Large intestine (tissue), 3 donors: ENCODE data around the gene ATPAF1. TPM values are rescaled to one million over a fixed set of nuclear protein-coding genes. Genes with fewer than 3 reads are reported as not detected.

ENCODE experiments used
- DNase-seq, 2 donors: peaks; one replicate each; pipeline versions ENCODE4 v3.0.0 to v3.0.0-alpha.2; 2013
- H3K27ac ChIP-seq: one replicate; pipeline ENCODE4 v1.5.1; 2013; ENCODE audit warnings: low read length
- H3K27me3 ChIP-seq: 2 replicates; pipeline ENCODE4 v1.6.1; 2013; ENCODE audit warnings: low read length; ENCODE audit not compliant: control insufficient read depth, insufficient read depth
- H3K36me3 ChIP-seq: 2 replicates; pipeline ENCODE4 v1.6.1; 2013; ENCODE audit warnings: low read length; ENCODE audit not compliant: control insufficient read depth, insufficient read depth
- H3K4me1 ChIP-seq: one replicate; pipeline ENCODE4 v1.6.1; 2013; ENCODE audit warnings: low read length; ENCODE audit not compliant: control insufficient read depth, insufficient read depth
- H3K4me3 ChIP-seq: one replicate; pipeline ENCODE4 v1.5.1; 2013; ENCODE audit warnings: low read length
- H3K9me3 ChIP-seq: one replicate; pipeline ENCODE4 v1.6.1; 2013; ENCODE audit warnings: mild to moderate bottlenecking, low read depth, low read length, moderate library complexity; ENCODE audit not compliant: control insufficient read depth
- WGBS: methylation state at CpG from one replicate; pipeline ENCODE4 v1.1.5; 2013; ENCODE audit warnings: low lambda C conversion rate; ENCODE audit not compliant: insufficient coverage; 5-methylcytosine and 5-hydroxymethylcytosine counted together
- polyA plus RNA-seq: library from polyadenylated mRNA; unstranded; fragments of 120-200 nt; gene quantifications from one replicate; pipeline ENCODE4 v1.2.1, GENCODE V29; 2013

Gene ATPAF1
- polyA plus RNA-seq, 1 donor = 48.9 TPM

DNA sequence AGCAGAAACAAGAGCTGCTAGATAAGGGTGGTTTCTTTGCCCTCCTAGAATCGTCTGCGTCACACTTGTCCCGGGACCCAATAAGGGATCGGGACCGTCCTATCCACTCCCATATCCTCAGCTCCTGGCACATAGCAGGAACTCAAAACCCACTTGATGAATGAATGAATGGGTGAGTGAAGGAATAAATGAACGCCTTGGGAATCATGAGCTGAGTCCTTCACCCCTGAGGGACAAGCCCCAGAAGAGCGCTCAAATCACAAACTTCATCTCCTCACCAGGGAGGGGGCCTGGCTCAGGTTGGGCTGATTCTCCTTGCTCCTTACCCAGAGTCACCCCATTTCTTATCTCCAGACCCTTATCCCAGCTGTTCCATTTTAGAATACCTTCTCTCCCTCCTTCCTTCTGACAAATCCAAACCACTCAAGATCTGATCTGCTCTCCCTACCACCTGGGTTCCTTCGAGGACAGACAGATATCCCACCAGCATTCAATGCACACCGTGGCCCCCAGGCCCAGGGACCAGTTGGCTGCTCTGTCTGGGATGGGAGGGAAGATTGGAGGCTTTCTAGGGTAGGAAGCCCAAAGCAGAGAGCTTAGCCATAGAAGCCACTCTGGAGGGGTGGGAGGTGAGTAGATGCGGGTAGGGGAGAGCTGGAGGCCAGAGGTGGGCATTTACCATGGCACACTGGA lies 50.9 kb downstream of the ATPAF1 start:
- peaks cover 18% of the 10 kb centered on the region for H3K4me1 ChIP-seq
- H3K9me3 ChIP-seq = peaks cover 2% of the 10 kb centered on the region
- H3K36me3 ChIP-seq = peaks cover 7% of the 10 kb centered on the region
- peak overlapping the region; percentile 31 for H3K27ac ChIP-seq
- no peak for DNase-seq
- H3K27me3 ChIP-seq = no peaks in the 10 kb centered on the region
- WGBS = no CpG with 5 or more reads among the region's 10 CpGs
- H3K4me3 ChIP-seq = peak overlapping the region; percentile 93

DNA sequence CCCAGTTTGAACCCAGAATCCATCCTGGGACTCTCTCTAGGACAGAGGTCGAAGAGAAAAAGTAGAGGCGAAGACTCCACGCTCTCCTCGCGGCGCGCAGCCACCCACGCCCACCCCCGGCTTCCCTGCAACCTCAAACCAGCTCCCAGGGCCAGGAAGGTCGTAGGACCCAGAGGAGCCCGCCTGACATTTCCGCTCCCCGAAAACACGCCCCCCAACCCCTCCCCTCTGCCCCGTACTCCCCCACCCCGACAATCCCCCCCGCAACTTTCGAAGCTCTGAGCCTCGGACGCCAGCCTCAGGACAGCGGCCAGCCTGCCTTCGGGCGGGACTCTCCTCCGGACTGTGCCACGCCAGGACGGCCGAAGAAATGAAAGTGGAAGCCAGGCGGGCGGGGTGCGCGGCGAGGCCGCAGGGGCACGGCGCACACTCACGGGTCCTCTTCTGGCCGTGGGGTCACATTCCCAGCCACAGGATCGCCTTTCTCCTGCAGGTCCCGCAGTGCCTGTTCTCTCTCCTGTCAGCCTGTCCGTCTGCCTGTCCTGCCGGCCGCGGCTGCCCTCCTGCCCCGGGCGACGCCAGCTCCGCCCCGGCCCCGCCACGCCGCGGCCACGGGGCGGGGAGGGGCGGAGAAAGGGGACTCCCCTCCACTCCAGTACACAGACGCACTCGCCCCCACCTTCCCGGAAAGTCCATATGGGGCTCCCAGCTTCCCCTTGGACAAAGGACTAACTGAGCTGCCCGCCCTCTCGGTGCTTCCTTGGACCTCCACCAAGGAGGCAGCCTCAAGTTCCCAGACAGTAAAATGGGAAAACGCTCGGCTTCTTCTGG lies 51.7 kb downstream of the ATPAF1 start, which contains the start of gene MOB3C:
Gene MOB3C (minus strand): TSS at position 535 of the 831 bp plus-strand sequence. CDS start 3,490 bp downstream, outside the sequence.
- Histone ChIP-seq H3K27ac (peak within 1 kb of the TSS; percentile 56), H3K9me3 (peaks cover 2% of the 10 kb centered on the region), H3K4me1 (peaks cover 11% of the 10 kb centered on the region), H3K27me3 (no peaks in the 10 kb centered on the region), H3K4me3 (peak within 1 kb of the TSS; percentile 93), H3K36me3 (peaks cover 15% of the 10 kb centered on the region)
- no CpG with 5 or more reads among the region's 62 CpGs for WGBS
- peak; percentile 73 to 86 for DNase-seq

DNA sequence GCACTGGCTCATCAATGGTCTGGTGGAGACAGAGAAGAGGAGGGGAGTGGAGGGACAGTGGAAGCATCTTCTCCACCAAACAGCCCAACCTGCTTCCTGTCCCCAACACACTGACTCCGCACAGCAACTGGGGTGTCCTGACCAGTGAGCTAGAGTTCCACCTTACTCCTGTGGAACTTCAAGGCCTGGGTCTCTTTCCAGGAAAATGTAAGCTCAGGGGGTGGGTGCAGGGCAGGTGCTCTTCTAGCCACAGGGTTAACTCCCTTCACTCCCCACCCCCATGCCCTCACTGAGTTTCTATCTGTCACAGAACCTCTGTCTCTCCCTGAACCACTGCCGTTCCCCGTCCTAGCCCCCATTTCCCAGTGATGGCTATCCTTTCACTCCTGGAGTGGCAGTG lies 52.4 kb downstream of the ATPAF1 start:
- no CpG with 5 or more reads among the region's 3 CpGs for WGBS
- Histone ChIP-seq H3K4me1 (peaks cover 11% of the 10 kb centered on the region), H3K36me3 (peaks cover 18% of the 10 kb centered on the region), H3K27ac (peak overlapping the region; percentile 56), H3K4me3 (peak overlapping the region; percentile 93), H3K27me3 (no peaks in the 10 kb centered on the region), H3K9me3 (peaks cover 2% of the 10 kb centered on the region)
- DNase-seq = no peak

DNA sequence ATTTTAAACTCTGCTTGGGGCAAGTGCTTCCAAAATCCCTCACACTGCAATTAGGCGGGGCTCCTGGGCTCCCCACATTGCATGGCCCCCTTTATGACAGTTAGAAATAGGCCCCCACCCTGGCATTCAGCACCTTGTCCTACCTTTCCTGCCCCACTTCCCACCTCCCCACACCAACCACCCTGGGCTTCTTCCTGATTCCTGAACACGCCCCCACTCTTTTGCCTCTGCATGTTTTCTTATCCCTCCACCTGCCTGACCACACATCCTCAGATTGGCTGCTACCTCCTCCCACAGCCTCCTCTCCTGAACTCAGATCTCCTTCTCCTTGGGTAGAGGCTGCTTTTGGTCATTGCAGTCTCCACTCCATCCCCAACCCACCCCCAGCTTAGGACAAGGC lies 53.1 kb downstream of the ATPAF1 start:
- H3K36me3 ChIP-seq = peaks cover 19% of the 10 kb centered on the region
- no peak overlapping the region for H3K4me3 ChIP-seq
- H3K9me3 ChIP-seq = peaks cover 2% of the 10 kb centered on the region
- no CpG with 5 or more reads among the region's 2 CpGs for WGBS
- peaks cover 11% of the 10 kb centered on the region for H3K4me1 ChIP-seq
- H3K27me3 ChIP-seq = no peaks in the 10 kb centered on the region
- no peak overlapping the region for H3K27ac ChIP-seq
- DNase-seq = no peak

DNA sequence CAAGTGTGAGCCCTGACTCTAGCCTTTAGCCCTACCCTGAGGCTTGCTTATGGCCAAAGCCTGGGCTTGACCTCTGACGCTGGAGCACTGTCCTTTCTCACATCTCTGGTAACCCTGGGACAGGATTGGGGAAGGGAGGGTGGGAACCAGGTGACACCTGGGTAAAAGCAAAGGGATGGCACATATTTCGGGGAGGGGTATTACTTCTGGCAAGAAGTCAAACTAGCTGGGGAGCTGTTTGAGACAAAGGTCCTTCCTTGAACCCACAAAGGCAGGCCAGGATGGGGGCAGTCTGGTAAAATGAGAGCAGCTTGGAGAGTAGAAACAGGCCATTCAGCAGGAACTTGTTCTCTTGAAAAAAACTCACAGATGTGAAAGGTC lies 53.6 kb downstream of the ATPAF1 start:
- Histone ChIP-seq H3K27me3 (no peaks in the 10 kb centered on the region), H3K9me3 (peaks cover 2% of the 10 kb centered on the region), H3K27ac (no peak overlapping the region), H3K36me3 (peaks cover 24% of the 10 kb centered on the region), H3K4me1 (peaks cover 11% of the 10 kb centered on the region), H3K4me3 (no peak overlapping the region)
- no peak for DNase-seq
- WGBS = no CpG with 5 or more reads among the region's 2 CpGs

DNA sequence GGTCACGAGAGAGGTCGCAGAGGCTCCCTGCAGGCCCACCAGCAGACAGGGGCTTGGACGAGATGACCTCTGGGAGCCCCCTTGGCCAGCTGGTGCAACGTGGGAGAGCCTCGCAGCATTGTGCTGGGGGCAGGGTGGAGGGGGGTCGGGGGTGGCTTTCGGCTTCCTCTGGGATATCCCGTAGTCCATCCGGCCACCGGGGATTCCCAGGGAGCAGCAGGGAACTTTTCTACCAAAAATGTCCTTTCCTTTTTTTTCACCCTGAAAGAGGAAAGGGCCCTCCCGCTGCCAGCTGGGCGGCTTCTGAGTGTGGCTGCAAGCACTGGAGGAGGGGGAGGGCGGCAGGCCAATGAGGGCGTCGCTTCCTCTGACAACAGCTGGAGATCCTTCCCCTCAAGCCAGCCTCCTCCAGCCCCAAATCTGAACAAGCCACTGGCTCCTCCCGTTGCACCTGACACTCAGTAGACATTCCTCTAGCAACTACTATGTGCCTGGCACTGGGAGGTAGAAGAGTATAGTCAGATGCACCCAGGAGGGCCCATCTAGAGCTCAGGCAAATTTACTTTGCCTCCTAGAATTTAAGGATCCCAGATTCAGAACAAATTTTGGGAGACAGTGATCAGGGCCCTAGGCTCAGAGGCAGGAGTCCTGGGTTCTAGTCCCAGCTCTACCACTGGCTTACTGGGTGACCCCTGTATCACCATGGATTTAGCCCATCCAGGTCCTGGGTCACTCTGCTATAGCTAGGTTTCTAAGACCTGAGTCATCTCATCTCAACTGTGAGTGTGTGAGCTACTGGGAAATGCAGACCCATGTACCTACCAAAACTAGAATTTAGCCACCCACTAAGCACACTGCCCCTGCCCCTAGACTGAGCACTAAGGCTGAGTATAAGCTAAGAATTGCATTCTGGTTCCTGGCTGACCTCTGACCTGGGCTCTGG lies 54.2 kb downstream of the ATPAF1 start:
- Histone ChIP-seq H3K36me3 (peaks cover 31% of the 10 kb centered on the region), H3K27ac (no peak overlapping the region), H3K9me3 (peaks cover 2% of the 10 kb centered on the region), H3K27me3 (no peaks in the 10 kb centered on the region), H3K4me1 (peaks cover 11% of the 10 kb centered on the region), H3K4me3 (no peak overlapping the region)
- WGBS = no CpG with 5 or more reads among the region's 16 CpGs
- peak; percentile 47 to 49 for DNase-seq

DNA sequence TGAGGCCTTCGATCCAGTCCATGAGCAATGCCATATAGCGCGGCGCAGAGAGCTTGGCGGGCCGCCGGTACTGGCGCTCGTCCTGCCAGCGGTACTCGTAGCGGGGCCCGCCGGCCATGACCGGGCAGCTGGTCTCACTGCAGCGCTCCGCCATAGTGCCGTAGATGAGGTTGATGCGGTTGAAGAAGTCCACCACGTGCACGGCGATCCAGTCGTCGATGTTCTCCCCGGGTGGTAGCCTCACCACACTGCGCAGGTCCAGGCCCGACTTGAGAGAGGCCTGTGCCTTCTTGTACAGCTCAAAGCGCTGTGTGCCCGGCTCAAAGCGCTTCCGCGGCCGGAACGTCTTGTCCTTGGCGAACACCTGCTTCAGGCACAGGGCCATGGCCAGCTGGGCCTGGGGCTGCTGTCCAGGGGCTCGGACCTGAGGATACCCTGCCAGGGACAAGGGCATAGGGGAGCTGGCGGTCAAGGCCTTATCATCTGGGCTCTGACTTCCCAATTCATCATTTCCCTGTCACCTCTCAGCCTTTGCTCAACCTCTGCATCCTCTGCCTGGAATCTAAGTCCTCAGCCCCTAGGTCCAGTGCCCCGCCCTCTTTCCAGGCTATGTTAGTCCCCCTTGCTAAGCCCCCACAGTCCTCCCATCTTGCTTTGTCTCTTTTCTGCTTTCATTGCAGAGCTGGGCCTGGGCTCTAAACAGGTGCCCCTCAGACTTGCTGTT lies 55.1 kb downstream of the ATPAF1 start:
- peaks cover 2% of the 10 kb centered on the region for H3K9me3 ChIP-seq
- H3K27ac ChIP-seq = no peak overlapping the region
- H3K27me3 ChIP-seq = no peaks in the 10 kb centered on the region
- no peak overlapping the region for H3K4me3 ChIP-seq
- peaks cover 11% of the 10 kb centered on the region for H3K4me1 ChIP-seq
- peaks cover 39% of the 10 kb centered on the region for H3K36me3 ChIP-seq
- DNase-seq = no peak
- no CpG with 5 or more reads among the region's 38 CpGs for WGBS

DNA sequence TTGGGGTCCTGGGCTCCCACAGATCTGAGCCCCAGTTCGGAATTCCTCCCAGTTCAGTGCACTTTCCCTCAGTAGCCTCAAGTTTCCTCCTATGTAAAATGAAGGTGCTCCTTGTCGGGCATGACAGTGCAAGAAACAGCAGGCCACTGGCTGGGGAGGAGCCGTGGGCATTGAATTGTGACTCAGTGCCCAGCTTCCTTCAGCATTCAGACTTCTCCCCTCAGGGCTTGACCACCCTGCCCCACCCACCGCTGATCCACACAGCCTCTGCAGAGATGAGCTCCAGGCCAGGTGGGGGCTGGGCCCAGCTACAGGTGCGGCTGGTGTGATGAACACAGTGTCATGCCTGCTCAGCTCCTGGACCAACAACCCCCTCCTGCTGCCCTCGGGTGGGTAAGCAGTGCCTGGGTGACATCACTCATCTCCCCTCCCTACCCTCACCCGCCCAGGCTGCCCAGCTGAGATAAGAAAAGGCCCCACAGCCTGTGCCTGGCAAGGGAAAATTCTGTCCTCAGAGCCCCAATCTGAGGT lies 56.4 kb downstream of the ATPAF1 start:
- Histone ChIP-seq H3K4me1 (peaks cover 11% of the 10 kb centered on the region), H3K27me3 (no peaks in the 10 kb centered on the region), H3K36me3 (peaks cover 44% of the 10 kb centered on the region), H3K4me3 (no peak overlapping the region), H3K9me3 (peaks cover 2% of the 10 kb centered on the region), H3K27ac (no peak overlapping the region)
- WGBS = no CpG with 5 or more reads among the region's 7 CpGs
- no peak for DNase-seq

DNA sequence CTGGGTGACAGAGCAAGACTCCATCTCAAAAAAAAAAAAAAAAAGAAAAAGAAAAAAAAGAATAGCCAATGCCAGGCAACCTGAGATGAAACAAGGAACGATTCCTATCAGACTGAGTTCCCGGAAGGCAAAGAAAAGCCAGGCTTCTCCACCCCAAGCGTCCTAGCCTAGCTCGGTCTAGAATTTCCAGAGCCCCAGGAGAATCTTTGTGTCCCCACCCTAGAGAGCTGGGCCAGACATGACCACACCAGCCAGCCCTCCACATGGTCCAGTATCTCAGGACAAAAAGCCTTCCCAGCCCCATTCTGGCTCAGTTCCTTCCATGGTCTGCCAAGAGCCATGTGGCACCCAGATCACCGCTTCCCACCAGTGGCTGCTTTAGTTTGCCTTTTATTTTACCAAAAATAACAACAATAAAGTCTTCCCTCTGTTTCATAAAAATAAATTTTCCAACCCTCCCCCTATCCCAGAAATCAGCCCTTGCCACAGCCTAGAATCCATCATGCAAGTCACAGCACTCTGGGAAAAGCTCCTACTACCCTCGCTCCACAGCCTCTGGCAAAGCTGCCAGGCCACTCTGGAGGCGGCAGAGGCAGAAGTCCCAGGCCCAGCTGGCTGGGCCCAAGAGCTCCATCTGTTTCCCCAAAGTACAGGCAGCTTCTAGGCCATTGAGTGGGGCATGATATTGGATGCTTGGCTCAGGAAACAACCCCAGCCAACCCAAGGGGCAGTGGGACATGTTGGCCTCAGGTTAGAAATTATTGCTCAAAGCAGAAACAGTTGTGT lies 60.6 kb downstream of the ATPAF1 start:
- Histone ChIP-seq H3K27me3 (no peaks in the 10 kb centered on the region), H3K27ac (no peak overlapping the region), H3K4me3 (no peak overlapping the region), H3K36me3 (peaks cover 37% of the 10 kb centered on the region), H3K9me3 (no peaks in the 10 kb centered on the region), H3K4me1 (peaks cover 11% of the 10 kb centered on the region)
- DNase-seq = no peak
- no CpG with 5 or more reads among the region's 7 CpGs for WGBS
